K562 (cell line): ENCODE measurements around the gene PRMT7. TPM values are rescaled to one million over a fixed set of nuclear protein-coding genes. Genes with fewer than 3 reads are reported as not detected.

ENCODE experiments used
- ATAC-seq: fragments of 200-7000 bp; cut with Tn5 transposase; 3 replicates; pipeline ENCODE4 v1.9.1; 2020; ENCODE audit warnings: moderate library complexity
- BruUV-seq: library from RNA; stranded (reverse); fragments of 400-500 nt; replicated peaks from 2 replicates; lab custom pipeline; 2021; lab: Mats Ljungman, UMichigan
- CTCF ChIA-PET: fragments of 300-600 bp; formaldehyde crosslinking; extraction: SDS; loops from one replicate; lab custom pipeline; 2021; ENCODE audit warnings: low intra/inter-chr PET ratio; lab: Yijun Ruan, JAX
- POLR2A ChIA-PET: fragments of 300-600, 350-650 bp; sonication (Branson Sonifier 250); formaldehyde crosslinking; extraction: SDS; loops from one replicate; lab custom pipeline; 2021; ENCODE audit warnings: antibody characterized with exemption, inconsistent platforms; lab: Yijun Ruan, JAX
- DNase-seq, 4 experiments: peaks; one replicate each; pipeline versions ENCODE4 v3.0.0 to v3.0.0-alpha.2; 2011 to 2018; ENCODE audit warnings: low spot score in 3 of 4, mixed read lengths in 3 of 4; ENCODE audit errors: extremely low read depth in 1 of 4
- FAIRE-seq: peaks from 2 replicates; lab custom pipeline; 2011; peaks lifted over from hg19 to GRCh38; lab: Jason Lieb, UNC
- H2AFZ ChIP-seq: 2 replicates; pipeline ENCODE4 v1.6.0; 2011; ENCODE audit warnings: low read depth, low read length, control low read depth, inconsistent platforms
- H3K27ac ChIP-seq: fragments of 200-600 bp; 3 replicates; pipeline ENCODE4 v1.8.0; 2011; ENCODE audit warnings: low read depth, mild to moderate bottlenecking, control low read depth, inconsistent platforms, low read length, moderate library complexity, mixed read lengths; ENCODE audit errors: extremely low read depth
- H3K27me3 ChIP-seq, 2 experiments: fragments of 300-600 bp in 1 of 2; 2 replicates in 1 of 2; 3 replicates in 1 of 2; pipeline versions ENCODE4 v1.6.0 to v1.8.0; 2011; ENCODE audit warnings: inconsistent platforms in 2 of 2, low read length in 2 of 2, mild to moderate bottlenecking in 1 of 2, mixed read lengths in 1 of 2, moderate library complexity in 1 of 2; ENCODE audit not compliant: control insufficient read depth in 2 of 2, insufficient read depth in 2 of 2
- H3K36me3 ChIP-seq: fragments of 300-600 bp; 3 replicates; pipeline ENCODE4 v1.8.0; 2011; ENCODE audit warnings: mild to moderate bottlenecking, low read length, inconsistent platforms; ENCODE audit not compliant: control insufficient read depth, insufficient read depth
- H3K4me1 ChIP-seq, 2 experiments: fragments of 200-600 bp in 1 of 2; replicated peaks in 1 of 2; 2 replicates in 1 of 2; 3 replicates in 1 of 2; pipeline versions ENCODE4 v1.5.1 to v1.8.0; 2011; ENCODE audit warnings: inconsistent platforms in 2 of 2, low read length in 2 of 2, mild to moderate bottlenecking in 1 of 2, mixed read lengths in 1 of 2, moderate library complexity in 1 of 2; ENCODE audit not compliant: control insufficient read depth in 2 of 2, insufficient read depth in 2 of 2
- H3K4me2 ChIP-seq: 2 replicates; pipeline ENCODE4 v1.6.1; 2011; ENCODE audit warnings: low read length, control low read depth, inconsistent platforms, mixed read lengths; ENCODE audit not compliant: insufficient read depth
- H3K4me3 ChIP-seq: fragments of 200-600 bp; sonication (generic), shearing (Covaris generic); 2 replicates; pipeline ENCODE4 v1.5.1; 2016; ENCODE audit warnings: control low read depth, inconsistent platforms
- H3K79me2 ChIP-seq: fragments of 200-600 bp; 3 replicates; pipeline ENCODE4 v1.8.0; 2011; ENCODE audit warnings: low read length, inconsistent platforms; ENCODE audit not compliant: control insufficient read depth, insufficient read depth
- H3K9ac ChIP-seq, 2 experiments: 2 replicates each; pipeline versions ENCODE4 v1.6.0 to v1.6.1; 2011; ENCODE audit warnings: low read depth in 2 of 2, low read length in 2 of 2, control low read depth in 1 of 2, inconsistent platforms in 1 of 2, mild to moderate bottlenecking in 1 of 2, mixed read lengths in 1 of 2; ENCODE audit not compliant: insufficient read depth in 1 of 2
- H3K9me1 ChIP-seq: one replicate; pipeline ENCODE4 v1.6.0; 2011; ENCODE audit warnings: inconsistent platforms, mild to moderate bottlenecking, low read length, moderate library complexity; ENCODE audit not compliant: control insufficient read depth, insufficient read depth
- H3K9me3 ChIP-seq: replicated peaks from 2 replicates; pipeline ENCODE4 v1.5.1; 2011; ENCODE audit warnings: low read depth, low read length, inconsistent platforms; ENCODE audit not compliant: control insufficient read depth, insufficient read depth
- H4K20me1 ChIP-seq: replicated peaks from 2 replicates; pipeline ENCODE4 v1.6.1; 2011; ENCODE audit warnings: low read length, inconsistent platforms, mixed read lengths; ENCODE audit not compliant: control insufficient read depth, insufficient read depth
- ARID2 ChIP-seq: fragments of 450-650 bp; IDR thresholded peaks from 2 replicates; pipeline ENCODE4 v1.6.1; 2017; ENCODE audit warnings: antibody characterized with exemption, mild to moderate bottlenecking
- CBFB ChIP-seq: sonication (generic); formaldehyde crosslinking; IDR thresholded peaks from 2 replicates; pipeline ENCODE4 v1.4.0; 2020; ENCODE audit warnings: mild to moderate bottlenecking, missing genetic modification reagents
- CHAMP1 ChIP-seq: fragments of 450-650 bp; IDR thresholded peaks from 2 replicates; pipeline ENCODE4 v1.6.1; 2016; ENCODE audit warnings: mild to moderate bottlenecking
- E2F1 ChIP-seq: sonication (generic); formaldehyde crosslinking; IDR thresholded peaks from 2 replicates; pipeline ENCODE4 v1.8.1; 2023; ENCODE audit warnings: mild to moderate bottlenecking, missing genetic modification reagents, moderate library complexity
- PREB ChIP-seq: sonication (generic); formaldehyde crosslinking; IDR thresholded peaks from 2 replicates; pipeline ENCODE4 v1.8.1; 2023; ENCODE audit warnings: mild to moderate bottlenecking, missing genetic modification reagents
- RBBP5 ChIP-seq: fragments of 200-600 bp; sonication (generic); IDR thresholded peaks from 2 replicates; pipeline ENCODE4 v1.6.1; 2012; ENCODE audit warnings: borderline replicate concordance, mild to moderate bottlenecking, low read length, control low read depth, inconsistent platforms; ENCODE audit not compliant: insufficient read depth, poor library complexity, severe bottlenecking
- SP2 ChIP-seq: IDR thresholded peaks from 2 replicates; pipeline ENCODE4 v1.6.1; 2011; ENCODE audit warnings: mild to moderate bottlenecking, low read depth, low read length, moderate library complexity; ENCODE audit not compliant: poor library complexity, severe bottlenecking; ENCODE audit errors: extremely low read depth
- ZNF133 ChIP-seq: fragments of 250-450 bp; sonication (Bioruptor Pico); IDR thresholded peaks from 2 replicates; pipeline ENCODE4 v1.4.0; 2020; ENCODE audit warnings: mild to moderate bottlenecking
- ZNF41 ChIP-seq: fragments of 250-450 bp; sonication (Bioruptor Pico); conservative IDR thresholded peaks from 2 replicates; pipeline ENCODE4 v1.4.0; 2020; ENCODE audit warnings: mild to moderate bottlenecking
- ZNF57 ChIP-seq: fragments of 450-650 bp; formaldehyde crosslinking; IDR thresholded peaks from 2 replicates; pipeline ENCODE4 v1.4.0; 2020; ENCODE audit warnings: mild to moderate bottlenecking, moderate library complexity
- WGBS: fragments of 100-300 bp; shearing (Covaris generic); methylation state at CpG from one replicate; pipeline ENCODE4 v1.1.6; 2016; ENCODE audit warnings: low coverage, mixed read lengths; ENCODE audit not compliant: insufficient coverage; ENCODE audit errors: missing lambda C conversion rate; 5-methylcytosine and 5-hydroxymethylcytosine counted together
- in situ Hi-C: fragments of 300-500 bp; cut with MboI; formaldehyde crosslinking; loops from 4 replicates; pipeline ENCODE4 v1.15.0; 2018; ENCODE audit warnings: inconsistent platforms, mixed read lengths
- intact Hi-C: fragments of 100-400 bp; cut with micrococcal nuclease; formaldehyde crosslinking; loops from 2 replicates; pipeline ENCODE4 v1.14.2; 2022
- polyA plus RNA-seq, 8 experiments: library from polyadenylated mRNA; depleted of rRNA in 4 of 8; stranded (reverse) in 5 of 8; unstranded in 3 of 8; fragments of >200 nt; fragmentation: Nextera tagmentation in 2 of 8; fragmentation: Illumina TruSeq in 1 of 8; extraction: Ambion mirVana in 2 of 8; extraction: Trizol in 1 of 8; gene quantifications; 2 replicates each; pipeline versions ENCODE4 v1.2.1 to v1.2.3, GENCODE V29; 2011 to 2014; ENCODE audit warnings: inconsistent platforms in 1 of 8, missing spikeins in 1 of 8
- total RNA-seq, 7 experiments: library from RNA; depleted of rRNA in 6 of 7; stranded (reverse); fragments of >200 nt in 6 of 7; fragmentation: Illumina TruSeq in 2 of 7; extraction: Trizol in 2 of 7; gene quantifications; 2 replicates each; pipeline versions ENCODE4 v1.2.1 to v1.2.3, GENCODE V29; 2011 to 2021; ENCODE audit warnings: low replicate concordance in 1 of 7

Gene PRMT7
- total and polyA plus RNA-seq, 9 of the 15 experiments (the other 6 are each of a cell fraction or from before 2014, with no cell fraction given): 6.4 to 88.8 (median 73.1) TPM

GRCh38 chr16:68283801-68284598 lies 26.8 kb upstream of the PRMT7 start (continued):
- TF ChIP-seq RBBP5 (no peak), ZNF57 (CRISPR knock-in tag) (no peak), SP2 (no peak), PREB (CRISPR knock-in tag) (no peak), ZNF41 (CRISPR knock-in tag) (no peak), E2F1 (CRISPR knock-in tag) (no peak)

- no TSS peak for BruUV-seq
- no peak for ATAC-seq
- no peaks in the 10 kb centered on the region for H3K9me3 ChIP-seq
- no peak for FAIRE-seq
- no peaks in the 10 kb centered on the region for H3K9me1 ChIP-seq
- no peak for DNase-seq
- H3K4me1 ChIP-seq: peaks cover 6 to 31% of the 10 kb centered on the region in 2 experiments
- H3K9ac ChIP-seq: no peak overlapping the region
- no peak overlapping the region for H3K4me2 ChIP-seq
- no peaks in the 10 kb centered on the region for H3K27me3 ChIP-seq
- no peak overlapping the region for H2AFZ ChIP-seq
- WGBS: 89% methylated on average over 4 of the region's 5 CpGs
- POLR2A ChIA-PET: interaction anchor here (0.6 to 0.8 kb wide), 3 partner anchors 14 to 1122 kb away, joined by 3 read pairs; no protein-coding TSS in a partner anchor
- H4K20me1 ChIP-seq: peaks cover 7% of the 10 kb centered on the region; the same call in 1 of the 2 replicates
- H3K36me3 ChIP-seq: peaks cover 74% of the 10 kb centered on the region
- H3K4me3 ChIP-seq: no peak overlapping the region
- intact Hi-C loops: no loop called here
- TF ChIP-seq CBFB (CRISPR knock-in tag): no peak
- no peak for TF ChIP-seq ZNF133 (CRISPR knock-in tag)
- no peak for TF ChIP-seq ARID2
- no peak for TF ChIP-seq CHAMP1
- CTCF ChIA-PET: interaction anchor here (0.6 kb wide), 1 partner anchor 698 kb away, joined by 3 read pairs; no protein-coding TSS in a partner anchor
- no peak overlapping the region for H3K27ac ChIP-seq
- in situ Hi-C loops: no loop called here
- peaks cover 32% of the 10 kb centered on the region for H3K79me2 ChIP-seq
These were observed 26.0 kb upstream of the PRMT7 start for GRCh38 chr16:68284847-68285246.
